Vagina (tissue), 2 donors: ENCODE data around the gene FADS6. TPM values are rescaled to one million over a fixed set of nuclear protein-coding genes. Genes with fewer than 3 reads are reported as not detected.
A peak's percentile ranks its signal among the peaks of the same experiment; 100 is the strongest.
"Not testable (repeated sequence)": the region's sequence is repeated elsewhere in the genome, so short reads cannot be mapped to it uniquely, and the experiment has no call there.

ENCODE experiments used
- DNase-seq, 2 donors: peaks; one replicate each; pipeline ENCODE4 v3.0.0-alpha.2; 2017; ENCODE audit errors: extremely low spot score in 2 of 2
- H3K27ac ChIP-seq: fragments of 200-600 bp; sonication (generic); one replicate; pipeline ENCODE4 v1.5.1; 2019
- H3K27me3 ChIP-seq: fragments of 200-600 bp; sonication (generic); one replicate; pipeline ENCODE4 v1.5.1; 2019
- H3K36me3 ChIP-seq, 2 donors: fragments of 200-600 bp; sonication (generic); one replicate each; pipeline ENCODE4 v1.5.1; 2017 to 2019
- H3K4me1 ChIP-seq: fragments of 200-600 bp; sonication (generic); one replicate; pipeline ENCODE4 v1.5.1; 2019
- H3K4me3 ChIP-seq, 2 donors: fragments of 200-600 bp; sonication (generic); 1 replicate in 1 of 2; 2 replicates in 1 of 2; pipeline ENCODE4 v1.5.1; 2016 to 2019
- H3K9me3 ChIP-seq: fragments of 200-600 bp; sonication (generic); one replicate; pipeline ENCODE4 v1.5.1; 2019
- POLR2A ChIP-seq, 2 donors: fragments of 450-650 bp; IDR thresholded peaks; one replicate each; pipeline ENCODE4 v1.6.1; 2017; ENCODE audit warnings: antibody characterized with exemption in 2 of 2, mild to moderate bottlenecking in 2 of 2, moderate library complexity in 2 of 2
- POLR2AphosphoS5 ChIP-seq, 2 donors: sonication (generic); formaldehyde crosslinking; IDR thresholded peaks; one replicate each; pipeline ENCODE4 v1.9.0; 2017; ENCODE audit warnings: antibody characterized with exemption in 2 of 2, mild to moderate bottlenecking in 2 of 2, low read depth in 1 of 2; ENCODE audit not compliant: insufficient read depth in 1 of 2
- intact Hi-C: fragments of 100-400 bp; cut with DNase I; formaldehyde crosslinking; loops from one replicate; pipeline ENCODE4 v1.15.1; 2023
- total RNA-seq: library from RNA; depleted of rRNA; stranded (reverse); fragments of >200 nt; gene quantifications from one replicate; pipeline ENCODE4 v1.2.3, GENCODE V29; 2016
- TF ChIP-seq, protein P1 (sequence below), 3 experiments: fragments of 450-650 bp in 2 of 3; fragments of 200-600 bp in 1 of 3; sonication (generic) in 1 of 3; IDR thresholded peaks; one replicate each; pipeline ENCODE4 v1.5.1; 2017 to 2019; ENCODE audit warnings: antibody characterized with exemption in 3 of 3, mild to moderate bottlenecking in 2 of 3, moderate library complexity in 2 of 3

Gene FADS6
- total RNA-seq, 1 donor from 2014 or later = 1.5 TPM

DNA sequence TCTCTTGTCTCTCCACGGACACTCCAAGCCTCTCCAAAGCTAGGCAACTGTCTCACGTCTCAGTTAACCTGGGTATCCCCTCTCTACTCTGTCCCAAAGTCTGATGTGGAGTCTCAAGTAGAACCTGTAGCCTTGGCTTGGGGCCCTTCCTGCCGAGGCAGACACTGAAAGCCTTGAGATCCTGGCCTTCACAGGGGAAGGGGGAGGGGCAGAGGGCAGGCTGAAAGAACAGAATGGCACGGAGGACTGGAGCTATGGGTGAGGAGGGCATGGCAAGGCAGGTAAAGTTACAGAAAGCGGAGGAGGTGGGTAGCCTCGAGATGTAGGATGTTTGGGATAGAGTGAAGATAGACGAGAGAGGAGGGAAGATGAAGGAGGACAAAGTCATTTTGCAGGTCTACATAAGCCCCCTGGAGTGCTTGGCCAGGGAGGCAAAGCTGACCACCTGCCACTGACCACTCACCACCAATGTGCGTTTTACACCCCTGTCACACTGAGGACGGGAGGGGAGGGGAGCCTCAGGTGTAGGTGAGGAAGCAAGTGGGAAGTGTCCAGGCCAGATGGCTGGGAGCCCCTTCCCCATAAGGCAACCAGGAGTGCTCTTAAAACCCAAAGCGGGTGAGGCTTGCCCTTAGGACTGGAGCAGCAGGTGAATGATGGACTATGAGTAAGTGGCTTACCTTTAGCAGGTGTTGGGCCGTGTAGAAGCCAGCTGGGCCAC, 21.9 kb downstream of the FADS6 start:
- intact Hi-C loops = no loop called here
- no peak for DNase-seq
- Histone ChIP-seq H3K4me1 (peaks cover 29% of the 10 kb centered on the region), H3K27ac (no peak overlapping the region), H3K9me3 (no peaks in the 10 kb centered on the region), H3K27me3 (no peaks in the 10 kb centered on the region), H3K36me3 (peaks cover 0 to 4% of the 10 kb centered on the region in 2 donors), H3K4me3 (peak overlapping the region in 1 of 2 donors; percentile 50)
- TF ChIP-seq POLR2A (IDR thresholded peaks at IDR 0.05) = no peak
- TF ChIP-seq POLR2AphosphoS5 (IDR thresholded peaks at IDR 0.05; ENCODE audit: insufficient read depth in 1 of 2, low read depth in 1 of 2) = no peak
- TF ChIP-seq, protein P1, sequence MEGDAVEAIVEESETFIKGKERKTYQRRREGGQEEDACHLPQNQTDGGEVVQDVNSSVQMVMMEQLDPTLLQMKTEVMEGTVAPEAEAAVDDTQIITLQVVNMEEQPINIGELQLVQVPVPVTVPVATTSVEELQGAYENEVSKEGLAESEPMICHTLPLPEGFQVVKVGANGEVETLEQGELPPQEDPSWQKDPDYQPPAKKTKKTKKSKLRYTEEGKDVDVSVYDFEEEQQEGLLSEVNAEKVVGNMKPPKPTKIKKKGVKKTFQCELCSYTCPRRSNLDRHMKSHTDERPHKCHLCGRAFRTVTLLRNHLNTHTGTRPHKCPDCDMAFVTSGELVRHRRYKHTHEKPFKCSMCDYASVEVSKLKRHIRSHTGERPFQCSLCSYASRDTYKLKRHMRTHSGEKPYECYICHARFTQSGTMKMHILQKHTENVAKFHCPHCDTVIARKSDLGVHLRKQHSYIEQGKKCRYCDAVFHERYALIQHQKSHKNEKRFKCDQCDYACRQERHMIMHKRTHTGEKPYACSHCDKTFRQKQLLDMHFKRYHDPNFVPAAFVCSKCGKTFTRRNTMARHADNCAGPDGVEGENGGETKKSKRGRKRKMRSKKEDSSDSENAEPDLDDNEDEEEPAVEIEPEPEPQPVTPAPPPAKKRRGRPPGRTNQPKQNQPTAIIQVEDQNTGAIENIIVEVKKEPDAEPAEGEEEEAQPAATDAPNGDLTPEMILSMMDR (IDR thresholded peaks at IDR 0.05) = no peak

GRCh38 chr17:74870512-74870911, 22.9 kb downstream of the FADS6 start:
- no peaks in the 10 kb centered on the region for H3K9me3 ChIP-seq
- no peak overlapping the region for H3K4me3 ChIP-seq
- peaks cover 0 to 4% of the 10 kb centered on the region in 2 donors for H3K36me3 ChIP-seq
- no peaks in the 10 kb centered on the region for H3K27me3 ChIP-seq
- peaks cover 29% of the 10 kb centered on the region for H3K4me1 ChIP-seq
- intact Hi-C loops = no loop called here
- H3K27ac ChIP-seq = no peak overlapping the region
- TF ChIP-seq POLR2AphosphoS5 (IDR thresholded peaks at IDR 0.05; ENCODE audit: insufficient read depth in 1 of 2, low read depth in 1 of 2) (no peak), POLR2A (IDR thresholded peaks at IDR 0.05) (no peak)
- TF ChIP-seq, protein P1 (IDR thresholded peaks at IDR 0.05) = no peak
- DNase-seq = no peak

DNA sequence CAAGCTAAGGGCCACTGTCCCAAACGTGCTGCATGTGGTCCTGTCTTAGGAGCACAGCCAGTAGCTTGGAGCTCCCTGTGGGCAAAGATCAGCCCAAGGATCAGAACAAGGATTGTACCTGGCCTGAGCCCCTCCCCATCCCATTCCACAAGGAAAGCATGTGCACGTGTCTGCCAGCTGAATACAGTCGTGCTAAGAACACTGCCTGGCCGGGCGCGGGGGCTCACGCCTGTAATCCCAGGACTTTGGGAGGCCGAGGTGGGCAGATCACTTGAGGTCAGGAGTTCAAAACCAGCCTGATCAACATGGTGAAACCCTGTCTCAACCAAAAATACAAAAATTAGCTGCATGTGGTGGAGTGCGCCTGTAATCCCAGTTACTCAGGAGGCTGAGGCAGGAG, 23.4 kb downstream of the FADS6 start:
- H3K36me3 ChIP-seq, H3K27me3 ChIP-seq, H3K4me3 ChIP-seq, H3K9me3 ChIP-seq, intact Hi-C loops, H3K27ac ChIP-seq, DNase-seq: not testable (repeated sequence)
- H3K4me1 ChIP-seq = peaks cover 29% of the 10 kb centered on the region

- Histone ChIP-seq H3K4me3 (no peak overlapping the region), H3K36me3 (peaks cover 0 to 4% of the 10 kb centered on the region in 2 donors), H3K4me1 (peaks cover 26% of the 10 kb centered on the region), H3K27ac (no peak overlapping the region), H3K27me3 (no peaks in the 10 kb centered on the region), H3K9me3 (no peaks in the 10 kb centered on the region)
- DNase-seq = no peak
- TF ChIP-seq POLR2A (IDR thresholded peaks at IDR 0.05) = no peak
- no peak for TF ChIP-seq POLR2AphosphoS5 (IDR thresholded peaks at IDR 0.05; ENCODE audit: insufficient read depth in 1 of 2, low read depth in 1 of 2)
- TF ChIP-seq, protein P1 (IDR thresholded peaks at IDR 0.05) = no peak
- intact Hi-C loops = no loop called here
Observed at GRCh38 chr17:74868908-74869255, 24.6 kb downstream of the FADS6 start.

DNA sequence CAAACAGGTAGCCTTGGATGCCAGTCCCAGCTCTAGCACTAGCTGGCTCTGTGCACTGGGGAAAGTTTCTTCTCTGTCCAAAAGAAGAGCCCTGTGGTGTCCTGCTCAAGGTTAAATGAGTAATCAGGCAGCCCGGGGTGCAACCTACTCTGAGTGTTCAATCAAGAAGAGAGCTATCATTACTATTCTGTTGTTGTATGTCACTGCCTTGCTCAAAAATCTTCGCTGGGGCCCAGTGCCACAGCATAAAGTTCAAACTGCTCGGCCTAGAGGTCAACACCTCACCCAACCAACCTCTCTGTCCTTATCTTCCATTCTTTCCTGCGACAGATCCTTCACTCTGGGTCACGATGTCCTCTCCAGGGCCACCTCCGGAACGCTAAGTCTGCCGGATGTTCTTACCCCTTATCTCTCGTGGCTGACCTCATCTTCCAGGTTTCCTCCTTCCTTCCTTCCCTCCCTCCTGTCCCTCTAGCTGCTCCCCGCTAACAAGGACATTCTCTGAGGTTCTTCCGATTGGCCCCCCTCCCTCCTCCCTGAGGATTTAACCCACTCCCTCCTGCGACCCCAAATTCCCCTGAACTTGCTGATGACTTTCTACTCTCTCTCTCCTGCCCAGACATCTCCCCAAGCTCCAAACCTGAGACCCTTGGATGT, 25.1 kb downstream of the FADS6 start:
- no peak overlapping the region for H3K27ac ChIP-seq
- intact Hi-C loops = no loop called here
- no peaks in the 10 kb centered on the region for H3K9me3 ChIP-seq
- H3K27me3 ChIP-seq = no peaks in the 10 kb centered on the region
- H3K4me1 ChIP-seq = peaks cover 22% of the 10 kb centered on the region
- DNase-seq = no peak
- TF ChIP-seq POLR2A (IDR thresholded peaks at IDR 0.05) (no peak), POLR2AphosphoS5 (IDR thresholded peaks at IDR 0.05; ENCODE audit: insufficient read depth in 1 of 2, low read depth in 1 of 2) (no peak)
- TF ChIP-seq, protein P1 (IDR thresholded peaks at IDR 0.05) = no peak
- no peak overlapping the region for H3K4me3 ChIP-seq
- H3K36me3 ChIP-seq = peaks cover 0 to 4% of the 10 kb centered on the region in 2 donors
